ENCODE measurements around the gene RBMS3. TPM values are rescaled to one million over a fixed set of nuclear protein-coding genes. Genes with fewer than 3 reads are reported as not detected.

Gene RBMS3
- total and polyA plus RNA-seq, 7 donors = 0.46 to 61.9 (median 39.9) TPM

DNA sequence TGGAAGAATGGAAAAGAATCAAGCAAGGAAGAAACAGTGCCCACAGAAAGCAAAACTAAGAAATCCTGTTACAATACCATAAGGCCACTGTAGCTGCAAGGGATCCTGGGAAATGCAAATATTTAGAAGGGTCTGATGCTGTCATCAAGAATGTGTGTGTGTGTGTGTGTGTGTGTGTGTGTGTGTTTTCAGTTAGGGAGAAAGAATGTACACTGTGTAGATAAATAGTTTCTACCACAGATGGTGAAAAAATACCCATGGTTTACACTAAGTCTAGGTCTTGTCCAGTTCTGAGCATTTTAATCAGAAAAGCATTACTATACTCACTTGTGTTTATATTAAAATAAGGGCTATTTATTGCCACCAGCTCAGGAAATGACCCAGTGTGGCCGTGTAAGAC is 355.0 kb downstream of the RBMS3 start:
- TF ChIP-seq POLR2AphosphoS5 (IDR thresholded peaks at IDR 0.05) = no peak
- no peak for TF ChIP-seq EP300 (IDR thresholded peaks at IDR 0.05)
- TF ChIP-seq, protein P1, sequence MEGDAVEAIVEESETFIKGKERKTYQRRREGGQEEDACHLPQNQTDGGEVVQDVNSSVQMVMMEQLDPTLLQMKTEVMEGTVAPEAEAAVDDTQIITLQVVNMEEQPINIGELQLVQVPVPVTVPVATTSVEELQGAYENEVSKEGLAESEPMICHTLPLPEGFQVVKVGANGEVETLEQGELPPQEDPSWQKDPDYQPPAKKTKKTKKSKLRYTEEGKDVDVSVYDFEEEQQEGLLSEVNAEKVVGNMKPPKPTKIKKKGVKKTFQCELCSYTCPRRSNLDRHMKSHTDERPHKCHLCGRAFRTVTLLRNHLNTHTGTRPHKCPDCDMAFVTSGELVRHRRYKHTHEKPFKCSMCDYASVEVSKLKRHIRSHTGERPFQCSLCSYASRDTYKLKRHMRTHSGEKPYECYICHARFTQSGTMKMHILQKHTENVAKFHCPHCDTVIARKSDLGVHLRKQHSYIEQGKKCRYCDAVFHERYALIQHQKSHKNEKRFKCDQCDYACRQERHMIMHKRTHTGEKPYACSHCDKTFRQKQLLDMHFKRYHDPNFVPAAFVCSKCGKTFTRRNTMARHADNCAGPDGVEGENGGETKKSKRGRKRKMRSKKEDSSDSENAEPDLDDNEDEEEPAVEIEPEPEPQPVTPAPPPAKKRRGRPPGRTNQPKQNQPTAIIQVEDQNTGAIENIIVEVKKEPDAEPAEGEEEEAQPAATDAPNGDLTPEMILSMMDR (IDR thresholded peaks at IDR 0.05) = no peak
- TF ChIP-seq POLR2A (IDR thresholded peaks at IDR 0.05) = no peak
- DNase-seq = no peak
- peaks cover 0 to 24% (median 11%) of the 10 kb centered on the region in 4 donors for H3K4me1 ChIP-seq
- 10 to 57% methylated on average over 1 of the region's 1 CpG for WGBS, 2 donors
- H3K27me3 ChIP-seq = no peaks in the 10 kb centered on the region
- intact Hi-C loops (cut with DNase I) = no loop called here
- peaks cover 0 to 5% (median 0%) of the 10 kb centered on the region in 4 donors for H3K9me3 ChIP-seq
- H3K36me3 ChIP-seq = no peaks in the 10 kb centered on the region
- H3K27ac ChIP-seq = no peak overlapping the region
- H3K4me3 ChIP-seq = no peak overlapping the region

DNA sequence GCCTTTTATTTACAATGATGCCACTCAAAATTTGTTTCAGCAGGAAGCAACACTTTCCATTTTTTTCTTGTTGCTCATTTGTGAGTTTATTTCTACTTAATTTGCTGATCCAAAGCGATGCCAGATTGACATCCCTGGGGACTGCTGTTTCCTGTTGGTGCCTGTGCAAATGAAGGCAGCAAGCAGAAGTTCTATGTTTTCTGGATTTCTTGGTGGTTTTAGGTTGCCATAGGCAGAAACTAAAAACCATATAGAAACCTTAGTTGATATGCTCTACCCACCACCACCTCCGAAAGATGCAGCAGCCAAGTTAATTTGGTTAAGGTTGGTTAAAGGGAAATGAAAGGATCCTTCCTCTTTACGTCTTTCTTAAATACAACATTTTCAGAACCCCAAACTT is 356.2 kb downstream of the RBMS3 start:
- intact Hi-C loops (cut with DNase I) = no loop called here
- no peak overlapping the region for H3K4me3 ChIP-seq
- no peak for DNase-seq
- no peaks in the 10 kb centered on the region for H3K27me3 ChIP-seq
- WGBS, 2 donors = 58 to 93% methylated on average over 3 of the region's 3 CpGs
- peaks cover 0 to 5% (median 0%) of the 10 kb centered on the region in 4 donors for H3K9me3 ChIP-seq
- H3K27ac ChIP-seq = no peak overlapping the region
- TF ChIP-seq, protein P1 (IDR thresholded peaks at IDR 0.05) = no peak
- TF ChIP-seq POLR2AphosphoS5 (IDR thresholded peaks at IDR 0.05) = no peak
- no peak for TF ChIP-seq POLR2A (IDR thresholded peaks at IDR 0.05)
- TF ChIP-seq EP300 (IDR thresholded peaks at IDR 0.05) = no peak
- H3K36me3 ChIP-seq = no peaks in the 10 kb centered on the region
- peaks cover 0 to 27% (median 15%) of the 10 kb centered on the region in 4 donors for H3K4me1 ChIP-seq

DNA sequence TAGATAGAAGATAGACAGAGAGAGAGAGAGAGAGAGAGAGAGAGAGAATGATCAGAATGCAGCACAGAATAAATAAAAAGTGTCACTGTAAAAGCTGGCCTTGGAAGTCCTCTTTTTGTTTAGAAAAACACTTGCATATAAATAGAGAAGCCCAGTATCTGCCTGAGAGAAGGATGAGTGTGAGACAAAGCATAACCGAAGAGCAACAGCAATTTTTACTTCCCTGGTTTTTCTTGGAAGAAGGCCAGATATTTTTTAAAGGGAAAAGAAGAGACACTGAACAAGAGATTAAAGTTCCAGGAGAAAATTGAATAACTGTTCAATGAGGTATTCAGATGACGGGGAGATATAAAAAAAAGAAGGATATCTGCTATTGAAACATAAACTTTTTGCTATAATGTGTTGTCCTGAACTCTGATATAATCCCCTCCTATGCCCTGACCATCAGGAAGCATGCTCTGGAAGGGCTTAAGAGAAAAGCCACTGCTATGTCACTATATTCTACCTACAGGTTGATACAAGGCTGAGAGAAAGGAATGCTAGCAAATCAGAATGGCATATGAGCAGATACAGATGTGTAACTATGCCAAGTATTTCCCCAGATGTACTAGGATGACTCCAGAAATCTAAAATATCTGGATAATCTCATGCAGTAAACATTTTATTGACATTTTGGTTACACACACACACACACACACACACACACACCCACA is 358.9 kb downstream of the RBMS3 start:
- Histone ChIP-seq H3K4me3 (no peak overlapping the region), H3K9me3 (peaks cover 0 to 5% (median 0%) of the 10 kb centered on the region in 4 donors), H3K4me1 (peaks cover 0 to 46% (median 29%) of the 10 kb centered on the region in 4 donors), H3K27me3 (no peaks in the 10 kb centered on the region), H3K36me3 (no peaks in the 10 kb centered on the region), H3K27ac (peak overlapping the region in 3 of 4 donors; percentile 48 to 82 (median 78))
- WGBS, 2 donors = 49 to 63% methylated on average over 2 of the region's 2 CpGs
- TF ChIP-seq EP300 (IDR thresholded peaks at IDR 0.05) = no peak
- TF ChIP-seq, protein P1 (IDR thresholded peaks at IDR 0.05) = no peak
- TF ChIP-seq POLR2A (IDR thresholded peaks at IDR 0.05) = no peak
- TF ChIP-seq POLR2AphosphoS5 (IDR thresholded peaks at IDR 0.05) = no peak
- intact Hi-C loops (cut with DNase I) = loop anchor here (5.0 kb wide), 2 partner anchors 43 to 357 kb away; partner anchors contain the start of gene RBMS3
- DNase-seq = no peak

DNA sequence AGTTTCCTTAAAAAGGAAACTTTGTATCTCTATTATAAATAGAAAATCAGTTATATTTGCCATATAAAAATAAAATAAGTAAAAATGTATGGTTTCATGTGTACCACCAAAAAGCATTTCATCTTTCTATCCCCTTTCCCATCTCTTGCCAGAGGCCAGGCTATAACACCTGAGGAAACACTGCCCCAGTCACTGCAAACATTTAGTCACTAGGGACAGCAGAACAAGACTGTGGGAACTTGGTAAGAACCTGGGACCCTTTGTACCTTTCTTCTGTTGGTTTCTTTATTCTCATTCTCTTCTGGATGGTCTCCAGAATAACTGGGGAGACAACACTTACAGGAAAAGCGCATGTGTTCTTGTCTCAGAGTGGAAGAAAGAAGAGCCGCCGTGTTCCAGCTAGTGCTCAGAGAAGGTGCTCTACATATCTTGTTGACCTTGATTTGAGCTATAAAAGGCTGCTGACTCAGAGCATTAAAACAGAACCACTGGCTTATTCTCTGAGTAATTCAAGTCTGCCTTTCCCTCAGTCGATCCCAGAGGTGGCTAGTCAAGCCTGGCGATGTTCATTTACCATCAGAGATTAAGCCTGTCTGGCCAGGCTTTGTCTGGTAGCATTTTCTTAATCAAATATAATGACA is 361.6 kb downstream of the RBMS3 start:
- Histone ChIP-seq H3K9me3 (no peaks in the 10 kb centered on the region), H3K4me3 (no peak overlapping the region), H3K4me1 (peaks cover 0 to 46% (median 32%) of the 10 kb centered on the region in 4 donors), H3K27ac (peak overlapping the region; percentile 34 to 82 (median 70)), H3K27me3 (no peaks in the 10 kb centered on the region), H3K36me3 (no peaks in the 10 kb centered on the region)
- TF ChIP-seq POLR2AphosphoS5 (IDR thresholded peaks at IDR 0.05) (peak in 3 of 4 donors; percentile 43 to 48 (median 45)), EP300 (IDR thresholded peaks at IDR 0.05) (no peak), POLR2A (IDR thresholded peaks at IDR 0.05) (no peak)
- TF ChIP-seq, protein P1 (IDR thresholded peaks at IDR 0.05) = no peak
- no peak for DNase-seq
- intact Hi-C loops (cut with DNase I) = loop anchor here (5.0 kb wide), 2 partner anchors 40 to 360 kb away; partner anchors contain the start of gene RBMS3
- 15 to 68% methylated on average over 5 of the region's 5 CpGs for WGBS, 2 donors
